Kidney (tissue), 14 donors: Measurements from ENCODE around the gene ESYT2. TPM values are rescaled to one million over a fixed set of nuclear protein-coding genes. Genes with fewer than 3 reads are reported as not detected.

Experiments
- DNase-seq, 5 donors: peaks; one replicate each; pipeline ENCODE4 v3.0.0-alpha.2; 2013 to 2020
- FAIRE-seq: peaks from 2 replicates; lab custom pipeline; 2012; peaks lifted over from hg19 to GRCh38; lab: Jason Lieb, UNC
- H3K27ac ChIP-seq, 2 donors: one replicate each; pipeline ENCODE4 v1.7.0; 2013; ENCODE audit warnings: low read depth in 2 of 2, low read length in 2 of 2, inconsistent platforms in 1 of 2
- H3K27me3 ChIP-seq: one replicate; pipeline ENCODE4 v1.7.1; 2013; ENCODE audit warnings: low read length, inconsistent platforms; ENCODE audit not compliant: control insufficient read depth, insufficient read depth
- H3K36me3 ChIP-seq, 3 donors: one replicate each; pipeline versions ENCODE4 v1.7.0 to v1.7.1; 2013; ENCODE audit warnings: low read length in 3 of 3, control low read depth in 1 of 3, inconsistent platforms in 1 of 3; ENCODE audit not compliant: insufficient read depth in 3 of 3, control insufficient read depth in 2 of 3
- H3K4me1 ChIP-seq, 3 donors: one replicate each; pipeline versions ENCODE4 v1.7.0 to v1.7.1; 2013; ENCODE audit warnings: low read length in 3 of 3, inconsistent platforms in 1 of 3, low read depth in 1 of 3; ENCODE audit not compliant: control insufficient read depth in 2 of 3, insufficient read depth in 2 of 3
- H3K4me3 ChIP-seq, 3 donors: one replicate each; pipeline versions ENCODE4 v1.7.0 to v1.8.1; 2013; ENCODE audit warnings: low read length in 3 of 3, control low read depth in 1 of 3, inconsistent platforms in 1 of 3
- H3K9ac ChIP-seq, 3 donors: one replicate each; pipeline versions ENCODE4 v1.7.0 to v1.7.1; 2013; ENCODE audit warnings: low read length in 3 of 3, control low read depth in 1 of 3, inconsistent platforms in 1 of 3
- H3K9me3 ChIP-seq, 3 donors: one replicate each; pipeline versions ENCODE4 v1.7.0 to v1.7.1; 2013; ENCODE audit warnings: low read length in 3 of 3, control low read depth in 1 of 3, inconsistent platforms in 1 of 3; ENCODE audit not compliant: control insufficient read depth in 2 of 3, insufficient read depth in 1 of 3
- intact Hi-C: fragments of 100-400 bp; cut with DNase I; formaldehyde crosslinking; loops from one replicate; pipeline ENCODE4 v1.11.1; 2022
- polyA plus RNA-seq: library from polyadenylated mRNA; stranded (reverse); fragments of 350-450 nt; fragmentation: Illumina TruSeq; extraction: RNeasy Lipid Tissue Mini Kit (QIAGEN cat#74804); gene quantifications from one replicate; pipeline ENCODE4 v1.2.3, GENCODE V29; 2014; ENCODE audit warnings: low read depth, low replicate concordance; ENCODE audit not compliant: insufficient read depth
- total RNA-seq: library from RNA; stranded (reverse); fragmentation: NEBNext Ultra II Directional; extraction: Animal tissue kit (Norgen Biotek cat#: 25700); gene quantifications from one replicate; pipeline ENCODE4 v1.2.1, GENCODE V29; 2021
- TF ChIP-seq, protein P1 (sequence below): IDR thresholded peaks from 3 replicates; pipeline ENCODE4 v1.5.1; 2012; ENCODE audit warnings: mild to moderate bottlenecking, moderate library complexity, borderline replicate concordance; ENCODE audit not compliant: insufficient read depth; ENCODE audit errors: extremely low read depth
- donor health status: control.
- donor health status: control.
- donor health status: control.
- donor health status: control.
- donor health status: control.
- donor health status: DM: yes; HTN: yes; CAD: no.
- donor health status: Normal renal cell carcinoma (clear cell type).

ESYT2 gene
- total and polyA plus RNA-seq, 2 donors from 2014 or later, result 19.4 to 95.8 TPM

DNA sequence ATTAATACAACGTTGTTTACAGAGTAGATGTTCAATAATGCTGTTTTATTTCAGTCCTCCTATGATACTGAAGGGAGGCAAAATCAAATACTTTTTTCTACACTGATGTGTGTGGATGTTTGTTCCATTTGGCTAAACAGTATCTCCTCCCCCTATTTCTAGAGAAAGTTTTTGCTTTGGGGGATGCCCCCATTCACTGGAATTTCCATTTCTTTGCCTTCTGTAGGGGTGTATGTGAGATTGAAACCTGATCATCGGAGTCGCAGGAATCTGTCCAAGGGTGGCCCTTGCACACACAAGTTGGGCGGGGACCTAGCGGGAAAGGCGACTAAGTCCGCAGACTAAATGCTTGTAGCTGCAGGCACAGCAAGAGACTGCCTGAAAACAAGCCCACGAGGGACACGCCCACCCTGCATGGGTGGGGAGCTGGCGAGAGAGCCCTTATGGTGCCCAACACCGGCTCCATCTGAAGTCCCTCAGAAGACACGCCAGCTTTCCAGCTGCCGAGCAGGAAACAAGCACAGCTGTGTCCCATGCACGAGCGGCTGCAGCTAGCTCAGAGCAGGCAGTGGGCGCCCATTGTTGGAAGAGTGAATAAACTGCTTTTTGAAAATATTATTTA is 58.0 kb downstream of the ESYT2 start:
- FAIRE-seq (no peak), DNase-seq (no peak)
- Histone ChIP-seq H3K36me3 (peaks cover 0 to 8% (median 0%) of the 10 kb centered on the region in 3 donors), H3K9ac (no peak overlapping the region), H3K27ac (no peak overlapping the region), H3K4me1 (no peaks in the 10 kb centered on the region), H3K4me3 (no peak overlapping the region), H3K27me3 (no peaks in the 10 kb centered on the region), H3K9me3 (no peaks in the 10 kb centered on the region)
- intact Hi-C loops, result no loop called here
- TF ChIP-seq, protein P1, sequence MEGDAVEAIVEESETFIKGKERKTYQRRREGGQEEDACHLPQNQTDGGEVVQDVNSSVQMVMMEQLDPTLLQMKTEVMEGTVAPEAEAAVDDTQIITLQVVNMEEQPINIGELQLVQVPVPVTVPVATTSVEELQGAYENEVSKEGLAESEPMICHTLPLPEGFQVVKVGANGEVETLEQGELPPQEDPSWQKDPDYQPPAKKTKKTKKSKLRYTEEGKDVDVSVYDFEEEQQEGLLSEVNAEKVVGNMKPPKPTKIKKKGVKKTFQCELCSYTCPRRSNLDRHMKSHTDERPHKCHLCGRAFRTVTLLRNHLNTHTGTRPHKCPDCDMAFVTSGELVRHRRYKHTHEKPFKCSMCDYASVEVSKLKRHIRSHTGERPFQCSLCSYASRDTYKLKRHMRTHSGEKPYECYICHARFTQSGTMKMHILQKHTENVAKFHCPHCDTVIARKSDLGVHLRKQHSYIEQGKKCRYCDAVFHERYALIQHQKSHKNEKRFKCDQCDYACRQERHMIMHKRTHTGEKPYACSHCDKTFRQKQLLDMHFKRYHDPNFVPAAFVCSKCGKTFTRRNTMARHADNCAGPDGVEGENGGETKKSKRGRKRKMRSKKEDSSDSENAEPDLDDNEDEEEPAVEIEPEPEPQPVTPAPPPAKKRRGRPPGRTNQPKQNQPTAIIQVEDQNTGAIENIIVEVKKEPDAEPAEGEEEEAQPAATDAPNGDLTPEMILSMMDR, result no peak

DNA sequence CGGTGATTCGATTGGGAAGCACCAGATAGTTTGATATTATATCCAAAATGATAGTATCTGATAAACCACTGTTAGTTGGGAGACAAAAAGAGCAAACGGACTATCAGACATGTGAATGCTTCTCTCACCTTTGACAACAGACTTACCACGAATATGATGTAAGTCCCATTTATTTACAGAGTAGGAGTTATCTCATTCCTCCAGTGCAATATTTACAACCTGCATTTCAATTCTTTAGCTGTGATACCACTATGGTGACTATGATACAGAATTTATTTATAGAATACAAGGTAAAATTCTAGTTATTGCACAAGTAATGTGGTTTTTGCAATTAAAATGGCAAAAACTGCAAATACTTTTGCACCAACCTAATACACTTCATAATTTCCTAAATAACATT is 61.6 kb downstream of the ESYT2 start:
- no peaks in the 10 kb centered on the region for H3K9me3 ChIP-seq
- H3K4me3 ChIP-seq, result no peak overlapping the region
- H3K27ac ChIP-seq, result no peak overlapping the region
- no peak for DNase-seq
- H3K36me3 ChIP-seq, result peaks cover 0 to 12% (median 8%) of the 10 kb centered on the region in 3 donors
- no peak overlapping the region for H3K9ac ChIP-seq
- H3K27me3 ChIP-seq, result no peaks in the 10 kb centered on the region
- no peak for FAIRE-seq
- TF ChIP-seq, protein P1, result no peak
- intact Hi-C loops, result no loop called here
- no peaks in the 10 kb centered on the region for H3K4me1 ChIP-seq

DNA sequence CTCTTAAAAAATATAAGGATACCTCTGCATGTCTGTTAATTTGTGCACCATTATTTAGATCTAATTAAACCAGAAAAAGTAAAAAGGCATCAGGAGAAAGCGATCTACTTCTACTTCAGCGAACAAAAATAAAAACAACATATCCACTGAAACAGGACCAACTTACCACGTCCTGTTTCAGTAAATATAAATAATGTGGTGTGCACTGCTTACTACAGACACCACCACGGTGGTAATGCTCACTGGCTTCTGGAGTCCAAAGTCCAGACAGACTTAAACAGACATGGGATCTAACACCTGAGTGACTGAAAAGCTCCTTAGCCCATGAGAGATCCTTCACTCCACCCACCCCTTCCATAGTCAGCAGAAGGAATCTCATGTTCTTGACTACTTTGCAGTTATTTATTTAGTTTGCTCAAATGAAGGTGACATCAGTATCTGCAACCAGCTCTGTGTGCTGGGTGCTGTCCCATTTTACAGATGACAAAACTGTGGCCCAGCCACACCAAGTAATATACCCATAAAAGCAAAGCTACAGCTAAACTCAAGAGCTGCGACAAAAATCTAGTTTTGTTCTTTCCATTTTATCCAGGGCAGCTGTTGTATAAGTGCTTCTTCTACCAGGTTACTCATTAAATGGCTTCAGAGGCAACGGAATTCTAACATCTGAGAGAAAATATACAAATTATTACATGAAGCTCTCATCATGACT is 62.6 kb downstream of the ESYT2 start:
- no peak for FAIRE-seq
- intact Hi-C loops, result no loop called here
- H3K4me1 ChIP-seq, result no peaks in the 10 kb centered on the region

More for the DNA sequence above, 62.6 kb downstream of the ESYT2 start:
- Histone ChIP-seq H3K9ac (no peak overlapping the region), H3K4me3 (no peak overlapping the region), H3K9me3 (no peaks in the 10 kb centered on the region), H3K27ac (no peak overlapping the region), H3K36me3 (peaks cover 0 to 12% (median 8%) of the 10 kb centered on the region in 3 donors), H3K27me3 (no peaks in the 10 kb centered on the region)
- TF ChIP-seq, protein P1, result no peak
- no peak for DNase-seq
